ENCODE data around the gene OPRD1.

OPRD1 gene

DNA sequence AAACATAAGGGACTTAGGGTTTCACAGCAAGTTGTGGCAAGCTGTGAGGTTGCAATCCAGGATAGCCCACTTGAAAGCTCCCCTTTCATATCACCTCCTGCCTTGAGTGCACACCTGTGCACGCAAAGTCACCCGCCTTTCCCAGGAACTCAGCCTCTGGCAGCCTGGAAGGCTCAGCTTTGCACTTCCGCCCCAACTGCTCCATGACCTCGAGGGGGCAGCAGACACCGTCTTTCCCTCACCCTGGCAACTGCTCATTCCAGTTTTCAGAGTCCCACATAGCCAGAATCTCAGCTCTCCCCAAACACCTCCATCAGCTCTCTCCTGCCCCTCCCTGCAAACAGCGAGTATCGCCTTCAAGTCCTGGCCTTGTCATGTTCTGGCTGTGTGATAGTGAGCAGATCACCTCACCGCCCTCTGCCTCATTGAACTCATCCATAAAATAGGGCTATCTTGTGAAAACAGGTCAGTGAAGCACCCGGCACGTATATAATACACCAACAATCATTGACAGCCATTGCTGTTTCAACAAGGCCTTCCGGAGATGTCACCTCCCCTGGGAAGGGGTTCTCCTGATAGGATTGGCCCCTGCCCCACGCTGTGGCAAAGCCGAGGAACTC lies 70.1 kb downstream of the OPRD1 start (continued):
- peak; percentile 64; the same call in 1 of the 2 replicates for TF ChIP-seq ZNF639 (tag by site-specific recombination; IDR thresholded peaks at IDR 0.05)
- TF ChIP-seq ZNF324 (tag by site-specific recombination; IDR thresholded peaks at IDR 0.05): peak; percentile 39; the same call in 1 of the 2 replicates
- peak; percentile 93 for TF ChIP-seq ZNF600 (tag by site-specific recombination; IDR thresholded peaks at IDR 0.05)
- TF ChIP-seq, protein P1, sequence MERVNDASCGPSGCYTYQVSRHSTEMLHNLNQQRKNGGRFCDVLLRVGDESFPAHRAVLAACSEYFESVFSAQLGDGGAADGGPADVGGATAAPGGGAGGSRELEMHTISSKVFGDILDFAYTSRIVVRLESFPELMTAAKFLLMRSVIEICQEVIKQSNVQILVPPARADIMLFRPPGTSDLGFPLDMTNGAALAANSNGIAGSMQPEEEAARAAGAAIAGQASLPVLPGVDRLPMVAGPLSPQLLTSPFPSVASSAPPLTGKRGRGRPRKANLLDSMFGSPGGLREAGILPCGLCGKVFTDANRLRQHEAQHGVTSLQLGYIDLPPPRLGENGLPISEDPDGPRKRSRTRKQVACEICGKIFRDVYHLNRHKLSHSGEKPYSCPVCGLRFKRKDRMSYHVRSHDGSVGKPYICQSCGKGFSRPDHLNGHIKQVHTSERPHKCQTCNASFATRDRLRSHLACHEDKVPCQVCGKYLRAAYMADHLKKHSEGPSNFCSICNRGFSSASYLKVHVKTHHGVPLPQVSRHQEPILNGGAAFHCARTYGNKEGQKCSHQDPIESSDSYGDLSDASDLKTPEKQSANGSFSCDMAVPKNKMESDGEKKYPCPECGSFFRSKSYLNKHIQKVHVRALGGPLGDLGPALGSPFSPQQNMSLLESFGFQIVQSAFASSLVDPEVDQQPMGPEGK (tag by site-specific recombination; IDR thresholded peaks at IDR 0.05): peak; percentile 73
- TF ChIP-seq, protein P2, sequence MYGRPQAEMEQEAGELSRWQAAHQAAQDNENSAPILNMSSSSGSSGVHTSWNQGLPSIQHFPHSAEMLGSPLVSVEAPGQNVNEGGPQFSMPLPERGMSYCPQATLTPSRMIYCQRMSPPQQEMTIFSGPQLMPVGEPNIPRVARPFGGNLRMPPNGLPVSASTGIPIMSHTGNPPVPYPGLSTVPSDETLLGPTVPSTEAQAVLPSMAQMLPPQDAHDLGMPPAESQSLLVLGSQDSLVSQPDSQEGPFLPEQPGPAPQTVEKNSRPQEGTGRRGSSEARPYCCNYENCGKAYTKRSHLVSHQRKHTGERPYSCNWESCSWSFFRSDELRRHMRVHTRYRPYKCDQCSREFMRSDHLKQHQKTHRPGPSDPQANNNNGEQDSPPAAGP (tag by site-specific recombination; IDR thresholded peaks at IDR 0.05): peak; percentile 70; the same call in 1 of the 2 replicates
- no peak for TF ChIP-seq ZNF707 (tag by site-specific recombination; IDR thresholded peaks at IDR 0.05)
- TF ChIP-seq, protein P3, sequence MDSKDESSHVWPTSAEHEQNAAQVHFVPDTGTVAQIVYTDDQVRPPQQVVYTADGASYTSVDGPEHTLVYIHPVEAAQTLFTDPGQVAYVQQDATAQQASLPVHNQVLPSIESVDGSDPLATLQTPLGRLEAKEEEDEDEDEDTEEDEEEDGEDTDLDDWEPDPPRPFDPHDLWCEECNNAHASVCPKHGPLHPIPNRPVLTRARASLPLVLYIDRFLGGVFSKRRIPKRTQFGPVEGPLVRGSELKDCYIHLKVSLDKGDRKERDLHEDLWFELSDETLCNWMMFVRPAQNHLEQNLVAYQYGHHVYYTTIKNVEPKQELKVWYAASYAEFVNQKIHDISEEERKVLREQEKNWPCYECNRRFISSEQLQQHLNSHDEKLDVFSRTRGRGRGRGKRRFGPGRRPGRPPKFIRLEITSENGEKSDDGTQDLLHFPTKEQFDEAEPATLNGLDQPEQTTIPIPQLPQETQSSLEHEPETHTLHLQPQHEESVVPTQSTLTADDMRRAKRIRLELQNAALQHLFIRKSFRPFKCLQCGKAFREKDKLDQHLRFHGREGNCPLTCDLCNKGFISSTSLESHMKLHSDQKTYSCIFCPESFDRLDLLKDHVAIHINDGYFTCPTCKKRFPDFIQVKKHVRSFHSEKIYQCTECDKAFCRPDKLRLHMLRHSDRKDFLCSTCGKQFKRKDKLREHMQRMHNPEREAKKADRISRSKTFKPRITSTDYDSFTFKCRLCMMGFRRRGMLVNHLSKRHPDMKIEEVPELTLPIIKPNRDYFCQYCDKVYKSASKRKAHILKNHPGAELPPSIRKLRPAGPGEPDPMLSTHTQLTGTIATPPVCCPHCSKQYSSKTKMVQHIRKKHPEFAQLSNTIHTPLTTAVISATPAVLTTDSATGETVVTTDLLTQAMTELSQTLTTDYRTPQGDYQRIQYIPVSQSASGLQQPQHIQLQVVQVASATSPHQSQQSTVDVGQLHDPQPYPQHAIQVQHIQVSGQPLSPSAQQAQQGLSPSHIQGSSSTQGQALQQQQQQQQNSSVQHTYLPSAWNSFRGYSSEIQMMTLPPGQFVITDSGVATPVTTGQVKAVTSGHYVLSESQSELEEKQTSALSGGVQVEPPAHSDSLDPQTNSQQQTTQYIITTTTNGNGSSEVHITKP (tag by site-specific recombination; IDR thresholded peaks at IDR 0.05): 0 out of 2 replicates have a peak, but pooled peaks have one; percentile 26
- peak; percentile 60 for TF ChIP-seq ZNF629 (tag by site-specific recombination; IDR thresholded peaks at IDR 0.05)
- 0 out of 2 replicates have a peak, but pooled peaks have one; percentile 41 for TF ChIP-seq ZBTB11 (tag by site-specific recombination; conservative IDR thresholded peaks at IDR 0.05; ENCODE audit: low read depth)
- peak; percentile 77; the same call in 1 of the 2 replicates for TF ChIP-seq TRIM28 (IDR thresholded peaks at IDR 0.05; ENCODE audit: borderline replicate concordance, low read length)
- TF ChIP-seq, protein P4, sequence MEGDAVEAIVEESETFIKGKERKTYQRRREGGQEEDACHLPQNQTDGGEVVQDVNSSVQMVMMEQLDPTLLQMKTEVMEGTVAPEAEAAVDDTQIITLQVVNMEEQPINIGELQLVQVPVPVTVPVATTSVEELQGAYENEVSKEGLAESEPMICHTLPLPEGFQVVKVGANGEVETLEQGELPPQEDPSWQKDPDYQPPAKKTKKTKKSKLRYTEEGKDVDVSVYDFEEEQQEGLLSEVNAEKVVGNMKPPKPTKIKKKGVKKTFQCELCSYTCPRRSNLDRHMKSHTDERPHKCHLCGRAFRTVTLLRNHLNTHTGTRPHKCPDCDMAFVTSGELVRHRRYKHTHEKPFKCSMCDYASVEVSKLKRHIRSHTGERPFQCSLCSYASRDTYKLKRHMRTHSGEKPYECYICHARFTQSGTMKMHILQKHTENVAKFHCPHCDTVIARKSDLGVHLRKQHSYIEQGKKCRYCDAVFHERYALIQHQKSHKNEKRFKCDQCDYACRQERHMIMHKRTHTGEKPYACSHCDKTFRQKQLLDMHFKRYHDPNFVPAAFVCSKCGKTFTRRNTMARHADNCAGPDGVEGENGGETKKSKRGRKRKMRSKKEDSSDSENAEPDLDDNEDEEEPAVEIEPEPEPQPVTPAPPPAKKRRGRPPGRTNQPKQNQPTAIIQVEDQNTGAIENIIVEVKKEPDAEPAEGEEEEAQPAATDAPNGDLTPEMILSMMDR (tag by site-specific recombination; IDR thresholded peaks at IDR 0.05): peak; percentile 100
- peak; percentile 40; the same call in 1 of the 2 replicates for TF ChIP-seq GLIS1 (tag by site-specific recombination; IDR thresholded peaks at IDR 0.05)
- peak; percentile 20; the same call in 1 of the 2 replicates for TF ChIP-seq SP3 (tag by site-specific recombination; IDR thresholded peaks at IDR 0.05)
- TF ChIP-seq ZNF148 (tag by site-specific recombination; IDR thresholded peaks at IDR 0.05; ENCODE audit: borderline replicate concordance): no peak
- no peak for TF ChIP-seq ZFP3 (tag by site-specific recombination; IDR thresholded peaks at IDR 0.05; ENCODE audit: low read depth)

Measured in HEK293 (cell line).